ENCODE data around the gene TM4SF4. TPM values are rescaled to one million over a fixed set of nuclear protein-coding genes. Genes with fewer than 3 reads are reported as not detected.
"Not testable (repeated sequence)": the region's sequence is repeated elsewhere in the genome, so short reads cannot be mapped to it uniquely, and the experiment has no call there.

Gene TM4SF4
- total RNA-seq, 2 experiments from 2014 or later = not detected

- DNase-seq = no peak
- Mint-ChIP-seq H3K9me3 (no peaks in the 10 kb centered on the region), H3K4me1 (no peaks in the 10 kb centered on the region), H3K4me3 (no peak overlapping the region), H3K36me3 (ENCODE audit: low read depth) (no peaks in the 10 kb centered on the region), H3K27ac (no peak overlapping the region), H3K27me3 (peaks cover 14% of the 10 kb centered on the region)
- POLR2A ChIA-PET = no interaction called here
- CTCF ChIA-PET = no interaction called here
Observed at GRCh38 chr3:149443545-149443912, 31.0 kb upstream of the TM4SF4 start.

GRCh38 chr3:149444867-149445266, 29.6 kb upstream of the TM4SF4 start:
- DNase-seq; H3K36me3 Mint-ChIP-seq (ENCODE audit: low read depth); POLR2A ChIA-PET; H3K27ac Mint-ChIP-seq; H3K4me1 Mint-ChIP-seq; H3K9me3 Mint-ChIP-seq; H3K4me3 Mint-ChIP-seq; CTCF ChIA-PET: not testable (repeated sequence)
- H3K27me3 Mint-ChIP-seq = peaks cover 11% of the 10 kb centered on the region

GRCh38 chr3:149448331-149448831, 26.1 kb upstream of the TM4SF4 start:
- Mint-ChIP-seq H3K36me3 (ENCODE audit: low read depth) (no peaks in the 10 kb centered on the region), H3K27me3 (no peaks in the 10 kb centered on the region), H3K9me3 (peaks cover 15% of the 10 kb centered on the region), H3K4me3 (no peak overlapping the region), H3K4me1 (no peaks in the 10 kb centered on the region), H3K27ac (no peak overlapping the region)
- DNase-seq = no peak
- POLR2A ChIA-PET = no interaction called here
- CTCF ChIA-PET = no interaction called here

GRCh38 chr3:149449182-149449581, 25.3 kb upstream of the TM4SF4 start:
- Mint-ChIP-seq H3K36me3 (ENCODE audit: low read depth) (no peaks in the 10 kb centered on the region), H3K4me3 (no peak overlapping the region), H3K9me3 (peaks cover 15% of the 10 kb centered on the region), H3K27ac (no peak overlapping the region), H3K27me3 (no peaks in the 10 kb centered on the region), H3K4me1 (no peaks in the 10 kb centered on the region)
- ChIA-PET POLR2A (no interaction called here), CTCF (no interaction called here)
- no peak for DNase-seq

- Mint-ChIP-seq H3K4me3 (no peak overlapping the region), H3K36me3 (ENCODE audit: low read depth) (no peaks in the 10 kb centered on the region), H3K27ac (no peak overlapping the region), H3K9me3 (peaks cover 15% of the 10 kb centered on the region), H3K27me3 (peaks cover 1% of the 10 kb centered on the region), H3K4me1 (no peaks in the 10 kb centered on the region)
- ChIA-PET CTCF (no interaction called here), POLR2A (no interaction called here)
- no peak for DNase-seq
Observed at GRCh38 chr3:149449799-149450198, 24.7 kb upstream of the TM4SF4 start.

- Mint-ChIP-seq H3K27ac (no peak overlapping the region), H3K9me3 (peaks cover 15% of the 10 kb centered on the region), H3K4me3 (no peak overlapping the region), H3K36me3 (ENCODE audit: low read depth) (no peaks in the 10 kb centered on the region), H3K4me1 (no peaks in the 10 kb centered on the region), H3K27me3 (peaks cover 3% of the 10 kb centered on the region)
- DNase-seq = no peak
- ChIA-PET POLR2A (no interaction called here), CTCF (no interaction called here)
Observed at GRCh38 chr3:149450281-149450680, 24.2 kb upstream of the TM4SF4 start.

GRCh38 chr3:149452036-149452435, 22.5 kb upstream of the TM4SF4 start:
- peaks cover 15% of the 10 kb centered on the region for H3K9me3 Mint-ChIP-seq
- no peaks in the 10 kb centered on the region for H3K4me1 Mint-ChIP-seq
- peaks cover 7% of the 10 kb centered on the region for H3K27me3 Mint-ChIP-seq
- no peak overlapping the region for H3K27ac Mint-ChIP-seq
- ChIA-PET POLR2A (no interaction called here), CTCF (no interaction called here)
- DNase-seq = no peak
- no peak overlapping the region for H3K4me3 Mint-ChIP-seq
- no peaks in the 10 kb centered on the region for H3K36me3 Mint-ChIP-seq (ENCODE audit: low read depth)

- ChIA-PET POLR2A (no interaction called here), CTCF (no interaction called here)
- Mint-ChIP-seq H3K4me1 (no peaks in the 10 kb centered on the region), H3K27me3 (peaks cover 7% of the 10 kb centered on the region), H3K4me3 (no peak overlapping the region), H3K36me3 (ENCODE audit: low read depth) (no peaks in the 10 kb centered on the region), H3K9me3 (peaks cover 15% of the 10 kb centered on the region), H3K27ac (no peak overlapping the region)
- DNase-seq = no peak
Observed at GRCh38 chr3:149453140-149453805, 21.2 kb upstream of the TM4SF4 start.

- H3K36me3 Mint-ChIP-seq (ENCODE audit: low read depth) = no peaks in the 10 kb centered on the region
- H3K9me3 Mint-ChIP-seq = peaks cover 15% of the 10 kb centered on the region
- CTCF ChIA-PET = interaction anchor here (1.1 kb wide), 1 partner anchor 26 kb away, joined by 3 read pairs; no protein-coding TSS in a partner anchor
Observed at GRCh38 chr3:149454746-149455145, 19.8 kb upstream of the TM4SF4 start.

GRCh38 chr3:149455366-149455765, 19.1 kb upstream of the TM4SF4 start:
- no peak for DNase-seq
- H3K4me1 Mint-ChIP-seq = no peaks in the 10 kb centered on the region
- POLR2A ChIA-PET = no interaction called here
- no peak overlapping the region for H3K4me3 Mint-ChIP-seq
- peaks cover 9% of the 10 kb centered on the region for H3K27me3 Mint-ChIP-seq
- no peaks in the 10 kb centered on the region for H3K36me3 Mint-ChIP-seq (ENCODE audit: low read depth)
- H3K9me3 Mint-ChIP-seq = peaks cover 9% of the 10 kb centered on the region
- no peak overlapping the region for H3K27ac Mint-ChIP-seq
- CTCF ChIA-PET = no interaction called here

More at GRCh38 chr3:149454746-149455145, 19.8 kb upstream of the TM4SF4 start:
- Mint-ChIP-seq H3K27me3 (peaks cover 9% of the 10 kb centered on the region), H3K27ac (no peak overlapping the region), H3K4me3 (no peak overlapping the region), H3K4me1 (no peaks in the 10 kb centered on the region)
- POLR2A ChIA-PET = no interaction called here
- no peak for DNase-seq

- Mint-ChIP-seq H3K4me3 (no peak overlapping the region), H3K9me3 (peaks cover 7% of the 10 kb centered on the region), H3K27ac (no peak overlapping the region), H3K27me3 (peaks cover 9% of the 10 kb centered on the region), H3K4me1 (no peaks in the 10 kb centered on the region), H3K36me3 (ENCODE audit: low read depth) (no peaks in the 10 kb centered on the region)
- ChIA-PET CTCF (no interaction called here), POLR2A (no interaction called here)
- no peak for DNase-seq
Observed at GRCh38 chr3:149455989-149456388, 18.5 kb upstream of the TM4SF4 start.

- POLR2A ChIA-PET = no interaction called here
Observed at GRCh38 chr3:149459491-149460059, 14.9 kb upstream of the TM4SF4 start.

GRCh38 chr3:149460117-149460516, 14.4 kb upstream of the TM4SF4 start:
- Mint-ChIP-seq H3K36me3 (ENCODE audit: low read depth) (no peaks in the 10 kb centered on the region), H3K27me3 (peaks cover 7% of the 10 kb centered on the region), H3K4me3 (no peak overlapping the region), H3K9me3 (no peaks in the 10 kb centered on the region), H3K27ac (no peak overlapping the region), H3K4me1 (no peaks in the 10 kb centered on the region)
- DNase-seq = no peak
- ChIA-PET CTCF (no interaction called here), POLR2A (no interaction called here)

More at GRCh38 chr3:149459491-149460059, 14.9 kb upstream of the TM4SF4 start:
- Mint-ChIP-seq H3K36me3 (ENCODE audit: low read depth) (no peaks in the 10 kb centered on the region), H3K27ac (no peak overlapping the region), H3K4me3 (no peak overlapping the region), H3K4me1 (no peaks in the 10 kb centered on the region), H3K27me3 (peaks cover 9% of the 10 kb centered on the region), H3K9me3 (no peaks in the 10 kb centered on the region)
- CTCF ChIA-PET = no interaction called here
- no peak for DNase-seq

GRCh38 chr3:149462051-149462450, 12.4 kb upstream of the TM4SF4 start:
- POLR2A ChIA-PET = no interaction called here
- H3K27ac Mint-ChIP-seq = no peak overlapping the region
- CTCF ChIA-PET = no interaction called here
- peaks cover 2% of the 10 kb centered on the region for H3K27me3 Mint-ChIP-seq
- no peak for DNase-seq
- no peaks in the 10 kb centered on the region for H3K9me3 Mint-ChIP-seq
- H3K4me3 Mint-ChIP-seq = no peak overlapping the region
- no peaks in the 10 kb centered on the region for H3K4me1 Mint-ChIP-seq
- H3K36me3 Mint-ChIP-seq (ENCODE audit: low read depth) = no peaks in the 10 kb centered on the region
